ENCODE results near the gene CLDN3. TPM values are rescaled to one million over a fixed set of nuclear protein-coding genes. Genes with fewer than 3 reads are reported as not detected.
"Not testable (repeated sequence)": the region's sequence is repeated elsewhere in the genome, so short reads cannot be mapped to it uniquely, and the experiment has no call there.

The CLDN3 gene
- total and polyA plus RNA-seq, 4 donors, result 0.67 to 3.9 (median 0.81) TPM; not detected in 1

DNA sequence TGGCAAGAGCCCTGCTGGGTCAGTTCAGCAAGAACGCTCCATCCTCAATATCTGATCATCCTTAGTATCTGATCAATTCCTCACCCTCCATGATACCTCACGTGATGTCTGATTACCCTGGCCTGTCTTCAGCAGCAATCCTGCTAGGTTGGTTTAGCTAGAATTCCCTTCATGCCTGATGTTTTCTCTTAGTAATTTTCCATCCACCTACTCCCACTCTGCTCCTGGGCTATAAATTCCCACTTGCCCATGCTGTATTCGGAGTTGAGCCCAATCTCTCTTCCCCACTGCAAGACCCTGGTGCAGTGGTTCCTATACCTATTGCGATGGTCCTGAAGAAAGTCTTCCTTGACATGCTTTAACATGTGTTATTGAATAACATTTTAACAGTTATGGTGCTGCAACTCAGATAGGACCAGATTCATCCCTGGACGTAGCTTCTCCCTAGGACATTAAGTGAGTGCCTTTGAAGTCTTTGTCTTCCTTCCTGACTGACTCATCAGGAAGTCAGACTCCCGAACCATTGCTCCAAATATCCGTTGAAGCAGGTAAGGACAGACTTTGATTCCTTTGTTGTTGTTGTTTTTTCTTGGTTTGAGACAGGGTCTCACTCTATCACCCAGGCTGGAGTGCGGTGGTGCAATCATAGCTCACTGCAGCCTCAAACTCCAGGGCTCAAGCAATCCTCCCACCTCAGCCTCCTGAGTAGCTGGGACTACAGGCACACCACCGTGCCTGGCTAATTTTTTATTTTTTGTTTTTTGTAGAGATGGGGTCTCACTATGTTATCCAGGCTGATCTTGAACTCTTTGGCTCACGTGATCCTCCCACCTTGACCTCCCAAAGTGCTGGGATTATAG, 29.4 kb upstream of the CLDN3 start:
- H3K36me3 ChIP-seq (ENCODE audit: control insufficient read depth, insufficient read depth, low read length), result no peaks in the 10 kb centered on the region
- no peak overlapping the region for H3K4me3 ChIP-seq (ENCODE audit: low read depth, low read length)
- no peak for DNase-seq (ENCODE audit: low read depth in 4 of 6, low spot score in 6 of 6)
- 64% methylated on average over 7 of the region's 10 CpGs for WGBS (ENCODE audit: insufficient coverage)
- H3K27me3 ChIP-seq (ENCODE audit: control insufficient read depth, insufficient read depth, low read length), result no peaks in the 10 kb centered on the region
- no peak overlapping the region for H3K27ac ChIP-seq (ENCODE audit: low read depth, low read length)
- no peaks in the 10 kb centered on the region for H3K9me3 ChIP-seq (ENCODE audit: control insufficient read depth, insufficient read depth, low read length)
- H3K4me1 ChIP-seq (ENCODE audit: control insufficient read depth, insufficient read depth, low read length), result no peaks in the 10 kb centered on the region

DNA sequence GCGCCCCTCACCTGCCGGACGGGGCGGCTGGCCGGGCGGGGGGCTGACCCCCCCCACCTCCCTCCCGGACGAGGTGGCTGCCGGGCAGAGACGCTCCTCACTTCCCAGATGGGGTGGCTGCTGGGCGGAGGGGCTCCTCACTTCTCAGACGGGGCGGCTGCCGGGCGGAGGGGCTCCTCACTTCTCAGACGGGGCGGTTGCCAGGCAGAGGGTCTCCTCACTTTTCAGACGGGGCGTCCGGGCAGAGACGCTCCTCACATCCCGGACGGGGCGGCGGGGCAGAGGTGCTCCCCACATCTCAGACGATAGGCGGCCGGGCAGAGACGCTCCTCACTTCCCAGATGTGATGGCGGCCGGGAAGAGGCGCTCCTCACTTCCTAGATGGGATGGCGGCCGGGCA, 27.1 kb upstream of the CLDN3 start:
- not testable (repeated sequence) for H3K4me3 ChIP-seq (ENCODE audit: low read depth, low read length); H3K27ac ChIP-seq (ENCODE audit: low read depth, low read length); H3K27me3 ChIP-seq (ENCODE audit: control insufficient read depth, insufficient read depth, low read length); H3K9me3 ChIP-seq (ENCODE audit: control insufficient read depth, insufficient read depth, low read length); H3K36me3 ChIP-seq (ENCODE audit: control insufficient read depth, insufficient read depth, low read length); H3K4me1 ChIP-seq (ENCODE audit: control insufficient read depth, insufficient read depth, low read length); DNase-seq (ENCODE audit: low read depth in 4 of 6, low spot score in 6 of 6)
- WGBS (ENCODE audit: insufficient coverage), result no CpG with 5 or more reads among the region's 34 CpGs

DNA sequence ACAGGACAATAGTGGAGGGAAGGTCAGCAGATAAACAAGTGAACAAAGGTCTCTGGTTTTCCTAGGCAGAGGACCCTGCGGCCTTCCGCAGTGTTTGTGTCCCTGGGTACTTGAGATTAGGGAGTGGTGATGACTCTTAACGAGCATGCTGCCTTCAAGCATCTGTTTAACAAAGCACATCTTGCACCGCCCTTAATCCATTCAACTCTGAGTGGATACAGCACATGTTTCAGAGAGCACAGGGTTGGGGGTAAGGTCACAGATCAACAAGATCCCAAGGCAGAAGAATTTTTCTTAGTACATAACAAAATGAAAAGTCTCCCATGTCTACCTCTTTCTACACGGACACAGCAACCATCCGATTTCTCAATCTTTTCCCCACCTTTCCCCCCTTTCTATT, 26.6 kb upstream of the CLDN3 start:
- WGBS (ENCODE audit: insufficient coverage), result no CpG with 5 or more reads among the region's 6 CpGs
- H3K4me1 ChIP-seq (ENCODE audit: control insufficient read depth, insufficient read depth, low read length); H3K27ac ChIP-seq (ENCODE audit: low read depth, low read length); H3K36me3 ChIP-seq (ENCODE audit: control insufficient read depth, insufficient read depth, low read length); H3K27me3 ChIP-seq (ENCODE audit: control insufficient read depth, insufficient read depth, low read length); DNase-seq (ENCODE audit: low read depth in 4 of 6, low spot score in 6 of 6); H3K9me3 ChIP-seq (ENCODE audit: control insufficient read depth, insufficient read depth, low read length); H3K4me3 ChIP-seq (ENCODE audit: low read depth, low read length): not testable (repeated sequence)

DNA sequence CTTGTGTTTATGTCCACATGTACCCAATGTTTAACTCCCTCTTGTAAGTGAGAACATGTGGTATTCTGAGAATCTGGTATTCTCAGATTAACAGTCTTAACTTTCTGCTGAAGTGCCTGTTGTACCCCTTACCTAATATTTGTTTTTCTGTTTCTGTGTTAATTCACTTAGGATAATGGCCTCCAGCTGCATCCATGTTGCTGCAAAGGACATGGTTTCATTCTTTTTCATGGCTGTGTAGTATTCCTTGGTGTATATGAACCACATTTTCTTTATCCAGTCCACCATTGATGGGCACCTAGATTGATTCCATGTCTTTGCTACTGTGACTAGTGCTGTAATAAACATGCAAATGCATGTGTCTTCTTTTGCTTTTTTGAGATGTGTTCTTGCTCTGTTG, 25.1 kb upstream of the CLDN3 start:
- not testable (repeated sequence) for DNase-seq (ENCODE audit: low read depth in 4 of 6, low spot score in 6 of 6); H3K4me3 ChIP-seq (ENCODE audit: low read depth, low read length); H3K36me3 ChIP-seq (ENCODE audit: control insufficient read depth, insufficient read depth, low read length); H3K27ac ChIP-seq (ENCODE audit: low read depth, low read length); H3K27me3 ChIP-seq (ENCODE audit: control insufficient read depth, insufficient read depth, low read length); H3K9me3 ChIP-seq (ENCODE audit: control insufficient read depth, insufficient read depth, low read length); H3K4me1 ChIP-seq (ENCODE audit: control insufficient read depth, insufficient read depth, low read length)

DNA sequence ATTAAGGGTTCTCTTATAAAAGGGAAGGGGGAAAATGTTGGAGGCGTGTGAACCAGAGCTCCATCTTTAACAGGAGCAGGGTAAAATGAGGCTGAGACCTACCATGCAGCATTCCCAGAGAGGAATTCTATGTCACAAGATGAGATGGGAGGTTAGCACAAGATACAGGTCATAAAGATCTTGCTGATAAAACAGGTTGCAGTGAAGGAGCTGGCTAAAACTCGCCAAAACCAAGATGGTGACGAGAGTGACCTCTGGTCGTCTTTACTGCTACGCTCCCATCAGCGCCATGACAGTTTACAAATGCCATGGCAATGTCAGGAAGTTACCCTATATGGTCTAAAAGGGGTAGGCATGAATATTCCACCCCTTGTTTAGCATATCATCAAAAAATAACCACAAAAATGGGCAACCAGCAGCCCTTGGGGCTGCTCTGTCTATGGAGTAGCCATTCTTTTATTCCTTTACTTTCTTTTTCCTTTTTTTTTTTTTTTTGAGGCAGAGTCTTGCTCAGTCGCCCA, 21.2 kb upstream of the CLDN3 start:
- not testable (repeated sequence) for H3K27ac ChIP-seq (ENCODE audit: low read depth, low read length); H3K4me1 ChIP-seq (ENCODE audit: control insufficient read depth, insufficient read depth, low read length); H3K27me3 ChIP-seq (ENCODE audit: control insufficient read depth, insufficient read depth, low read length); H3K4me3 ChIP-seq (ENCODE audit: low read depth, low read length); H3K9me3 ChIP-seq (ENCODE audit: control insufficient read depth, insufficient read depth, low read length); DNase-seq (ENCODE audit: low read depth in 4 of 6, low spot score in 6 of 6); H3K36me3 ChIP-seq (ENCODE audit: control insufficient read depth, insufficient read depth, low read length)
- 86% methylated on average over 1 of the region's 7 CpGs for WGBS (ENCODE audit: insufficient coverage)

DNA sequence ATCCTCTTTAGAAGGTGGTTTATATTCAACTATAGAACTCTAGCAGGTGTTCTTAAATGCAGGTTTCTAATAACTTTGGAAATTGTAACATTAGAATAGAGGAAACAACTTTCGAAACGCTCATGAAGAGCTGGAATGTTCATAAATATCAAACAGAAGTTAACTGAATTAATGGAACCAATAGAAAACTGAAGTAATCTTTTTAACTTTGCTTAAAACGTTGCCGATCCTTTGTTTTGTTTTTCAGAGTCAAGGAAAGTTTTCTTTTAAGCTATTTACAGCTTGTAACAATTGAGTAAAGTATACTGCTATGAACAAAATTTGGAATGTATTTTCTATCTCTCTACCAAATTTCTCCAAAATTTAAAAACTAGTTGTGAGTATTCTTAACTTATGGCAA, 19.0 kb upstream of the CLDN3 start:
- no peak overlapping the region for H3K27ac ChIP-seq (ENCODE audit: low read depth, low read length)
- no peaks in the 10 kb centered on the region for H3K27me3 ChIP-seq (ENCODE audit: control insufficient read depth, insufficient read depth, low read length)
- no peaks in the 10 kb centered on the region for H3K36me3 ChIP-seq (ENCODE audit: control insufficient read depth, insufficient read depth, low read length)
- H3K4me3 ChIP-seq (ENCODE audit: low read depth, low read length), result no peak overlapping the region
- DNase-seq (ENCODE audit: low read depth in 4 of 6, low spot score in 6 of 6), result no peak
- H3K4me1 ChIP-seq (ENCODE audit: control insufficient read depth, insufficient read depth, low read length), result no peaks in the 10 kb centered on the region
- no peaks in the 10 kb centered on the region for H3K9me3 ChIP-seq (ENCODE audit: control insufficient read depth, insufficient read depth, low read length)
- no CpG with 5 or more reads among the region's 4 CpGs for WGBS (ENCODE audit: insufficient coverage)

DNA sequence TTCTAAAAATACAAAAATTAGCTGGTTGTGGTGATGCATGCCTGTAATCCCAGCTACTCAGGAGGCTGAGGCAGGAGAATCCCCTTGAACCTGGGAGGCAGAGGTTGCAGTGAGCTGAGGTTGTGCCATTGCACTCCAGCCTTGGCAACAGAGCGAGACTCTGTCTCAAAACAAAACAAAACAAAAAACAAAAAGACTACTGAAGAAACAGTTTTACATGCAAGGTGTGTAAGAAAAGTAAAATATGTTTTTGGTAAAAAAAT, 17.6 kb upstream of the CLDN3 start:
- not testable (repeated sequence) for H3K27me3 ChIP-seq (ENCODE audit: control insufficient read depth, insufficient read depth, low read length); DNase-seq (ENCODE audit: low read depth in 4 of 6, low spot score in 6 of 6); H3K4me1 ChIP-seq (ENCODE audit: control insufficient read depth, insufficient read depth, low read length); H3K36me3 ChIP-seq (ENCODE audit: control insufficient read depth, insufficient read depth, low read length); H3K4me3 ChIP-seq (ENCODE audit: low read depth, low read length); H3K9me3 ChIP-seq (ENCODE audit: control insufficient read depth, insufficient read depth, low read length); H3K27ac ChIP-seq (ENCODE audit: low read depth, low read length)
- WGBS (ENCODE audit: insufficient coverage), result no CpG with 5 or more reads among the region's 1 CpG

DNA sequence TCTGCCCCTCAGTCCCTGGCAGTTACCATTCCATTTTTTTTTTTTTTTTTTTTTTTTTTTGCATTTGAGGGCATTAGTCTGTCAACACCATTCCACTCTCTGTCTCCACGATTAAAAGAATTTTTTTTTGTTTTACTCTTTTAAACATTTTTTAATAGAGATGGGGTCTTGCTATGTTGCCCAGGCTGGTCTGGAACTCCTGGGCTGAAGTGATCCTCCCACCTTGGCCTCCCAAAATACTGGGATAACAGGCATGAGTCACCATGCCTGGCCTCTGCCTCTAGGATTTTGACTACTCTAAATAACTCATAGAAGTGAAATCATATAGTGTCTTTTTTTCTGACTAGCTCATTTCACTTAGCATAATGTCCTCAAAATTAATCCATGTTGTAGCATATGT, 16.5 kb upstream of the CLDN3 start:
- no CpG with 5 or more reads among the region's 1 CpG for WGBS (ENCODE audit: insufficient coverage)
- H3K4me3 ChIP-seq (ENCODE audit: low read depth, low read length), result no peak overlapping the region
- no peak overlapping the region for H3K27ac ChIP-seq (ENCODE audit: low read depth, low read length)
- no peaks in the 10 kb centered on the region for H3K36me3 ChIP-seq (ENCODE audit: control insufficient read depth, insufficient read depth, low read length)
- no peaks in the 10 kb centered on the region for H3K9me3 ChIP-seq (ENCODE audit: control insufficient read depth, insufficient read depth, low read length)
- no peak for DNase-seq (ENCODE audit: low read depth in 4 of 6, low spot score in 6 of 6)
- no peaks in the 10 kb centered on the region for H3K4me1 ChIP-seq (ENCODE audit: control insufficient read depth, insufficient read depth, low read length)
- no peaks in the 10 kb centered on the region for H3K27me3 ChIP-seq (ENCODE audit: control insufficient read depth, insufficient read depth, low read length)

DNA sequence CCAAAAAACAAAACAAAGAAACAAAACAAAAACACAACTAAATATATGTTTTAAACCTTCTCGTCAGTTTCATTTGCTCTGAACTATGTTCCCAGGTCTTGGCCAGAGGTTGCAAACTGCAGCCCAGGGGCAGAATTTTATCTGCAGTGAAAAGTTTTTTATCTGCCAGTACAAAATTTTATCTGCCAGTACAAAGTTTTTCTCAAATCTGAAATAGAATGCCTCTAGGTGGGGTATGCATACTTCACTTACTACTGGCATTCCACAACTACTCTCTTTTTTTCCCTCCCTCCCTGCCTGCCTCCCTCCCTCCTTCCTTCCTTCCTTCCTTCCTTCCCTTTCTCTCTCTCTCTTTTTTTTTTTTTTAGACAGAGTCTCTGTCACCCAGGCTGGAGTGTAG, 9.4 kb upstream of the CLDN3 start:
- no peak for DNase-seq (ENCODE audit: low read depth in 4 of 6, low spot score in 6 of 6)
- Histone ChIP-seq H3K9me3 (ENCODE audit: control insufficient read depth, insufficient read depth, low read length) (no peaks in the 10 kb centered on the region), H3K4me1 (ENCODE audit: control insufficient read depth, insufficient read depth, low read length) (no peaks in the 10 kb centered on the region), H3K27me3 (ENCODE audit: control insufficient read depth, insufficient read depth, low read length) (no peaks in the 10 kb centered on the region), H3K27ac (ENCODE audit: low read depth, low read length) (no peak overlapping the region), H3K4me3 (ENCODE audit: low read depth, low read length) (no peak overlapping the region), H3K36me3 (ENCODE audit: control insufficient read depth, insufficient read depth, low read length) (no peaks in the 10 kb centered on the region)
- WGBS (ENCODE audit: insufficient coverage), result 100% methylated on average over 1 of the region's 1 CpG

DNA sequence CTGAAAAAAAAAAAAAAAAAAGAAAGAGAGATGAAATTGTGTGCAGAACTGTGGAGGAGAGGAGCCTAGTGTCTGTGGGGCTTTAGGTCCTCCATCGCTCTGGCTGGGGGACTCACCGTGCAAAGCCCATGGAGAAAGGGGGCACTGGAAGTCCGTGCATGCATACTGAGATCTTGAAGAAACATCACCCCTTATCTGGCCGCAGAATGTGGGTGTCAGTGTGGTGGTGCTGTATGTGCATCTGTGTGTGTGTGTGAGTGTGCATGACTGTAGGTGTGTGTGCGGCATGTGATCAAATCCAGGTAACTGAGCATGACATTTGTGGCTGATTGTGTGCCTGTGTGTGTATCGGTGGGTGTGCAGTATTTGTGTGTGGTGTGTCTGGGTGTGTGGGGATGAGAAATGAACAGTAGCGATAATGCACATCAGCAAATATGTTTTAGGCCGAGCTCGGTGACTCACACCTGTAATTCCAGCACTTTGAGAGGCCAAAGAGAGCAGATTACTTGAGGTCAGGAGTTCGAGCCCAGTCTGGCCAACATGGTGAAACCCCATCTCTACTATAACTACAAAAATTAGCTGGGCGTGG, 8.8 kb upstream of the CLDN3 start:
- Histone ChIP-seq H3K4me3 (ENCODE audit: low read depth, low read length) (no peak overlapping the region), H3K27ac (ENCODE audit: low read depth, low read length) (no peak overlapping the region), H3K4me1 (ENCODE audit: control insufficient read depth, insufficient read depth, low read length) (no peaks in the 10 kb centered on the region), H3K36me3 (ENCODE audit: control insufficient read depth, insufficient read depth, low read length) (no peaks in the 10 kb centered on the region), H3K9me3 (ENCODE audit: control insufficient read depth, insufficient read depth, low read length) (no peaks in the 10 kb centered on the region), H3K27me3 (ENCODE audit: control insufficient read depth, insufficient read depth, low read length) (no peaks in the 10 kb centered on the region)
- DNase-seq (ENCODE audit: low read depth in 4 of 6, low spot score in 6 of 6), result no peak
- WGBS (ENCODE audit: insufficient coverage), result 93% methylated on average over 8 of the region's 11 CpGs
